PC-9 (cell line): ENCODE results near the gene WFDC1. TPM values are rescaled to one million over a fixed set of nuclear protein-coding genes. Genes with fewer than 3 reads are reported as not detected.

Experiments
- BruUV-seq: library from RNA; stranded (reverse); fragments of 400-500 nt; replicated peaks from 2 replicates; lab custom pipeline; 2021; lab: Mats Ljungman, UMichigan
- CTCF ChIA-PET: fragments of 300-600 bp; sonication (Branson Sonifier 250); formaldehyde crosslinking; loops from one replicate; lab custom pipeline; 2022; ENCODE audit warnings: antibody characterized with exemption; lab: Charles Lee
- POLR2A ChIA-PET: fragments of 300-600 bp; sonication (Branson Sonifier 250); formaldehyde crosslinking; loops from one replicate; lab custom pipeline; 2022; ENCODE audit warnings: antibody characterized with exemption; ENCODE audit not compliant: unreplicated experiment; lab: Charles Lee
- DNase-seq, 2 experiments: peaks; one replicate each; pipeline versions ENCODE4 v3.0.0 to v3.0.0-alpha.2; 2015 to 2022; ENCODE audit warnings: mixed read lengths in 1 of 2
- H2AFZ ChIP-seq: fragments of 200-600 bp; sonication (generic); 2 replicates; pipeline ENCODE4 v1.8.1; 2017; ENCODE audit warnings: antibody characterized with exemption
- H3F3A ChIP-seq: fragments of 200-600 bp; sonication (generic); 2 replicates; pipeline ENCODE4 v1.8.1; 2017; ENCODE audit warnings: antibody characterized with exemption, mild to moderate bottlenecking, low read depth; ENCODE audit not compliant: insufficient read depth
- H3K27ac ChIP-seq: fragments of 200-600 bp; sonication (generic); 2 replicates; pipeline ENCODE4 v1.6.1; 2016; ENCODE audit warnings: mixed run types
- H3K27me3 ChIP-seq: fragments of 200-600 bp; sonication (generic); 2 replicates; pipeline ENCODE4 v1.6.1; 2016; ENCODE audit warnings: low read depth, mixed run types; ENCODE audit not compliant: insufficient read depth
- H3K36me3 ChIP-seq: fragments of 200-600 bp; sonication (generic); 2 replicates; pipeline ENCODE4 v1.6.1; 2016; ENCODE audit warnings: low read depth, mixed run types
- H3K4me1 ChIP-seq: fragments of 200-600 bp; sonication (generic); replicated peaks from 2 replicates; pipeline ENCODE4 v1.6.1; 2016; ENCODE audit warnings: mixed run types; ENCODE audit not compliant: insufficient read depth
- H3K4me2 ChIP-seq: fragments of 200-600 bp; sonication (generic); 2 replicates; pipeline ENCODE4 v1.6.1; 2017; ENCODE audit warnings: mixed run types
- H3K4me3 ChIP-seq: fragments of 200-600 bp; sonication (generic); 2 replicates; pipeline ENCODE4 v1.6.1; 2016; ENCODE audit warnings: mixed run types
- H3K79me2 ChIP-seq: fragments of 200-600 bp; sonication (generic); 2 replicates; pipeline ENCODE4 v1.6.1; 2017; ENCODE audit warnings: low read depth, mixed run types
- H3K9me2 ChIP-seq: fragments of 200-600 bp; sonication (generic); 2 replicates; pipeline ENCODE4 v1.8.1; 2017; ENCODE audit warnings: mild to moderate bottlenecking; ENCODE audit not compliant: insufficient read depth
- H3K9me3 ChIP-seq: fragments of 200-600 bp; sonication (generic); 2 replicates; pipeline ENCODE4 v1.8.1; 2016; ENCODE audit warnings: low read depth; ENCODE audit not compliant: insufficient read depth
- H4K20me1 ChIP-seq: fragments of 200-600 bp; sonication (generic); 2 replicates; pipeline ENCODE4 v1.8.1; 2017; ENCODE audit not compliant: insufficient read depth
- EZH2 ChIP-seq: fragments of 200-600 bp; sonication (generic); IDR thresholded peaks from 2 replicates; pipeline ENCODE4 v1.8.0; 2017; ENCODE audit warnings: antibody characterized with exemption, low read depth
- intact Hi-C: fragments of 100-400 bp; cut with micrococcal nuclease; formaldehyde crosslinking; loops from one replicate; pipeline ENCODE4 v1.10.0; 2022; ENCODE audit not compliant: unreplicated experiment
- total RNA-seq: library from RNA; stranded (reverse); gene quantifications from 2 replicates; pipeline ENCODE4 v1.2.3, GENCODE V29; 2021
- TF ChIP-seq, protein P1 (sequence below): fragments of 200-600 bp; sonication (generic); conservative IDR thresholded peaks from 2 replicates; pipeline ENCODE4 v1.6.1; 2017; ENCODE audit warnings: mixed run types, antibody characterized with exemption, mild to moderate bottlenecking, moderate library complexity

WFDC1 gene
- total RNA-seq, 1 experiment from 2014 or later = not detected

GRCh38 chr16:84262031-84262430 is 32.6 kb upstream of the WFDC1 start:
- TF ChIP-seq, protein P1, sequence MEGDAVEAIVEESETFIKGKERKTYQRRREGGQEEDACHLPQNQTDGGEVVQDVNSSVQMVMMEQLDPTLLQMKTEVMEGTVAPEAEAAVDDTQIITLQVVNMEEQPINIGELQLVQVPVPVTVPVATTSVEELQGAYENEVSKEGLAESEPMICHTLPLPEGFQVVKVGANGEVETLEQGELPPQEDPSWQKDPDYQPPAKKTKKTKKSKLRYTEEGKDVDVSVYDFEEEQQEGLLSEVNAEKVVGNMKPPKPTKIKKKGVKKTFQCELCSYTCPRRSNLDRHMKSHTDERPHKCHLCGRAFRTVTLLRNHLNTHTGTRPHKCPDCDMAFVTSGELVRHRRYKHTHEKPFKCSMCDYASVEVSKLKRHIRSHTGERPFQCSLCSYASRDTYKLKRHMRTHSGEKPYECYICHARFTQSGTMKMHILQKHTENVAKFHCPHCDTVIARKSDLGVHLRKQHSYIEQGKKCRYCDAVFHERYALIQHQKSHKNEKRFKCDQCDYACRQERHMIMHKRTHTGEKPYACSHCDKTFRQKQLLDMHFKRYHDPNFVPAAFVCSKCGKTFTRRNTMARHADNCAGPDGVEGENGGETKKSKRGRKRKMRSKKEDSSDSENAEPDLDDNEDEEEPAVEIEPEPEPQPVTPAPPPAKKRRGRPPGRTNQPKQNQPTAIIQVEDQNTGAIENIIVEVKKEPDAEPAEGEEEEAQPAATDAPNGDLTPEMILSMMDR = no peak
- TF ChIP-seq EZH2 = no peak
- POLR2A ChIA-PET = no interaction called here
- Histone ChIP-seq H3F3A (no peaks in the 10 kb centered on the region), H3K4me2 (no peak overlapping the region), H3K79me2 (no peaks in the 10 kb centered on the region), H3K27me3 (no peaks in the 10 kb centered on the region), H3K4me3 (no peak overlapping the region), H3K9me3 (no peaks in the 10 kb centered on the region), H3K36me3 (no peaks in the 10 kb centered on the region), H3K4me1 (no peaks in the 10 kb centered on the region), H3K9me2 (no peaks in the 10 kb centered on the region), H2AFZ (no peak overlapping the region), H4K20me1 (no peaks in the 10 kb centered on the region), H3K27ac (no peak overlapping the region)
- DNase-seq = no peak
- CTCF ChIA-PET = no interaction called here
- BruUV-seq = no TSS peak
- intact Hi-C loops = no loop called here

- no peak for TF ChIP-seq EZH2
- TF ChIP-seq, protein P1 = no peak
- no peaks in the 10 kb centered on the region for H3K79me2 ChIP-seq
- intact Hi-C loops = no loop called here
- H2AFZ ChIP-seq = no peak overlapping the region
- BruUV-seq = no TSS peak
- CTCF ChIA-PET = interaction anchor here (0.6 kb wide), 1 partner anchor 10 kb away, joined by 5 read pairs; no protein-coding TSS in a partner anchor
- no peak overlapping the region for H3K27ac ChIP-seq
- no peaks in the 10 kb centered on the region for H3K4me1 ChIP-seq
- H3F3A ChIP-seq = no peaks in the 10 kb centered on the region
- no peaks in the 10 kb centered on the region for H3K27me3 ChIP-seq
- no peaks in the 10 kb centered on the region for H4K20me1 ChIP-seq
- no peaks in the 10 kb centered on the region for H3K9me2 ChIP-seq
- H3K4me2 ChIP-seq = no peak overlapping the region
- DNase-seq = no peak
- no peaks in the 10 kb centered on the region for H3K36me3 ChIP-seq
- POLR2A ChIA-PET = no interaction called here
- no peaks in the 10 kb centered on the region for H3K9me3 ChIP-seq
- no peak overlapping the region for H3K4me3 ChIP-seq
Observed at GRCh38 chr16:84262939-84263338, 31.7 kb upstream of the WFDC1 start.

GRCh38 chr16:84266451-84266850 is 28.2 kb upstream of the WFDC1 start:
- no peaks in the 10 kb centered on the region for H3F3A ChIP-seq
- H3K9me2 ChIP-seq = no peaks in the 10 kb centered on the region
- CTCF ChIA-PET = interaction anchor here (1.1 kb wide), 1 partner anchor 18 kb away, joined by 4 read pairs; no protein-coding TSS in a partner anchor
- no peaks in the 10 kb centered on the region for H3K4me1 ChIP-seq
- no TSS peak for BruUV-seq
- POLR2A ChIA-PET = no interaction called here
- H2AFZ ChIP-seq = peak overlapping the region; percentile 25; the same call in 1 of the 2 replicates
- intact Hi-C loops = no loop called here
- no peaks in the 10 kb centered on the region for H3K36me3 ChIP-seq
- DNase-seq = peak; percentile 43 to 78
- peak overlapping the region; percentile 52 for H3K4me2 ChIP-seq
- TF ChIP-seq, protein P1 = no peak
- no peak for TF ChIP-seq EZH2
- H3K27me3 ChIP-seq = no peaks in the 10 kb centered on the region
- no peak overlapping the region for H3K27ac ChIP-seq
- H3K4me3 ChIP-seq = no peak overlapping the region; the same call in 1 of the 2 replicates
- H3K9me3 ChIP-seq = no peaks in the 10 kb centered on the region
- no peaks in the 10 kb centered on the region for H3K79me2 ChIP-seq
- no peaks in the 10 kb centered on the region for H4K20me1 ChIP-seq
